HG03575 (cell line): ENCODE measurements around the gene LPCAT1.

Experiments
- ATAC-seq: cut with Tn5 transposase; IDR thresholded peaks from one replicate; pipeline ENCODE4 v1.9.1; 2021; ENCODE audit not compliant: unreplicated experiment, insufficient number of reproducible peaks, low FRiP score; ENCODE audit errors: extremely low read depth

Gene LPCAT1

GRCh38 chr5:1555808-1556731 is 32.3 kb upstream of the LPCAT1 start:
- ATAC-seq = no peak

- no peak for ATAC-seq
These were observed 31.4 kb upstream of the LPCAT1 start for GRCh38 chr5:1555011-1555807.

GRCh38 chr5:1554410-1554967 is 30.7 kb upstream of the LPCAT1 start:
- no peak for ATAC-seq

- ATAC-seq = no peak
These were observed 30.0 kb upstream of the LPCAT1 start for GRCh38 chr5:1553539-1554409.

- no peak for ATAC-seq
These were observed 28.9 kb upstream of the LPCAT1 start for GRCh38 chr5:1552521-1553255.

- ATAC-seq = no peak
These were observed 27.9 kb upstream of the LPCAT1 start for GRCh38 chr5:1551426-1552301.

GRCh38 chr5:1550287-1551076 is 26.7 kb upstream of the LPCAT1 start:
- ATAC-seq = no peak

- no peak for ATAC-seq
These were observed 25.8 kb upstream of the LPCAT1 start for GRCh38 chr5:1549475-1550030.

GRCh38 chr5:1548702-1549474 is 25.1 kb upstream of the LPCAT1 start:
- no peak for ATAC-seq

GRCh38 chr5:1547655-1548054 is 23.9 kb upstream of the LPCAT1 start:
- ATAC-seq = no peak

- ATAC-seq = no peak
These were observed 23.5 kb upstream of the LPCAT1 start for GRCh38 chr5:1547236-1547635.

- ATAC-seq = no peak
These were observed 22.8 kb upstream of the LPCAT1 start for GRCh38 chr5:1546556-1546955.

- no peak for ATAC-seq
These were observed 22.1 kb upstream of the LPCAT1 start for GRCh38 chr5:1545805-1546355.

- ATAC-seq = no peak
These were observed 21.5 kb upstream of the LPCAT1 start for GRCh38 chr5:1545126-1545804.
